OCI-LY1 (cell line): Measurements from ENCODE around the gene FGD4.

Experiments used
- EZH2 ChIP-seq: fragments of 200-600 bp; sonication (generic), shearing (Covaris generic); IDR thresholded peaks from 2 replicates; pipeline ENCODE4 v1.8.0; 2017; ENCODE audit warnings: borderline replicate concordance, mixed run types, mild to moderate bottlenecking, antibody characterized with exemption, low read length, moderate library complexity, mixed read lengths
- TF ChIP-seq, protein P1 (sequence below): fragments of 200-600 bp; sonication (generic), shearing (Covaris generic); IDR thresholded peaks from 2 replicates; pipeline ENCODE4 v1.5.1; 2017; ENCODE audit warnings: mild to moderate bottlenecking, antibody characterized with exemption, low read length, moderate library complexity, mixed read lengths

DNA sequence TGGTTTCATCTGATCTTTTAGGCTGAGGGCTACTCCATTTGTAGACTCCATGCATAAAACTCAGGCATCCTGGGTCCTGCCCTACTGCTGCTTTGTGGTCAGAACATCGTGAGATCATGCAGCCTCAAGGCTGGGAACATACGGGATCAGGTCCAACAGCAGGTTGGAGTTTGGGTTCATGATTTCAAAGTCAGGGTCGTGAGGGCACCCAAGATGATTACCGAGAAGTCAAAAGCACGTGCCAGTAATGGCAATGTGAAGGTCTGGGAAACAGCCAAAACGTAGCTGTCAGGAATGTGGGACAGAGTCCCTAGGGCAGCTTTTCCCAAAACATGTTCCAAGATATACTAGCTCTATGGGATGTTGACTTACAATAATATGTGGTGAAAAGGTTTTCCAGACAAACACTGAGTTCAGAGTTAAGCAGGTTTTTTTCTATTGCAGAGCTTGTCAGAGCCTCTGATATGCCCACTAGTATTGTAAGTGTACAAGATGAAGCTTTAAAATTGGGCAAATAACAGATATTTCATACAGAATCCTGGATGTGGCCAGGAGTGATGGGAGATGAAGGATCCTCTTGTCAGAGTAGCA is 149.4 kb downstream of the FGD4 start:
- TF ChIP-seq, protein P1, sequence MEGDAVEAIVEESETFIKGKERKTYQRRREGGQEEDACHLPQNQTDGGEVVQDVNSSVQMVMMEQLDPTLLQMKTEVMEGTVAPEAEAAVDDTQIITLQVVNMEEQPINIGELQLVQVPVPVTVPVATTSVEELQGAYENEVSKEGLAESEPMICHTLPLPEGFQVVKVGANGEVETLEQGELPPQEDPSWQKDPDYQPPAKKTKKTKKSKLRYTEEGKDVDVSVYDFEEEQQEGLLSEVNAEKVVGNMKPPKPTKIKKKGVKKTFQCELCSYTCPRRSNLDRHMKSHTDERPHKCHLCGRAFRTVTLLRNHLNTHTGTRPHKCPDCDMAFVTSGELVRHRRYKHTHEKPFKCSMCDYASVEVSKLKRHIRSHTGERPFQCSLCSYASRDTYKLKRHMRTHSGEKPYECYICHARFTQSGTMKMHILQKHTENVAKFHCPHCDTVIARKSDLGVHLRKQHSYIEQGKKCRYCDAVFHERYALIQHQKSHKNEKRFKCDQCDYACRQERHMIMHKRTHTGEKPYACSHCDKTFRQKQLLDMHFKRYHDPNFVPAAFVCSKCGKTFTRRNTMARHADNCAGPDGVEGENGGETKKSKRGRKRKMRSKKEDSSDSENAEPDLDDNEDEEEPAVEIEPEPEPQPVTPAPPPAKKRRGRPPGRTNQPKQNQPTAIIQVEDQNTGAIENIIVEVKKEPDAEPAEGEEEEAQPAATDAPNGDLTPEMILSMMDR, result no peak
- TF ChIP-seq EZH2, result no peak
